Mesendoderm (in vitro differentiated cells): ENCODE measurements around the gene SLC14A1.
A peak's percentile ranks its signal among the peaks of the same experiment; 100 is the strongest.
"Not testable (repeated sequence)": the region's sequence is repeated elsewhere in the genome, so short reads cannot be mapped to it uniquely, and the experiment has no call there.

Experiments
- DNase-seq: peaks from one replicate; pipeline ENCODE4 v3.0.0; 2013
- H2AK5ac ChIP-seq: 2 replicates; pipeline ENCODE4 v1.6.1; 2013; ENCODE audit warnings: low read length, inconsistent platforms
- H2BK120ac ChIP-seq: 2 replicates; pipeline ENCODE4 v1.6.1; 2013; ENCODE audit warnings: low read depth, mild to moderate bottlenecking, low read length, moderate library complexity, mixed read lengths
- H2BK15ac ChIP-seq: replicated peaks from 2 replicates; pipeline ENCODE4 v1.6.1; 2013; ENCODE audit warnings: low read depth, mild to moderate bottlenecking, moderate library complexity
- H2BK5ac ChIP-seq: 2 replicates; pipeline ENCODE4 v1.6.1; 2013; ENCODE audit warnings: low read length, inconsistent platforms
- H3K18ac ChIP-seq: 2 replicates; pipeline ENCODE4 v1.6.1; 2013; ENCODE audit warnings: mild to moderate bottlenecking, low read length, mixed read lengths
- H3K23ac ChIP-seq: one replicate; pipeline ENCODE4 v1.6.1; 2013; ENCODE audit warnings: low read length
- H3K27ac ChIP-seq: 2 replicates; pipeline ENCODE4 v1.5.1; 2013; ENCODE audit warnings: low read depth, mild to moderate bottlenecking, inconsistent platforms, low read length, moderate library complexity
- H3K27me3 ChIP-seq: 2 replicates; pipeline ENCODE4 v1.6.1; 2013; ENCODE audit warnings: low read length, control low read depth, mild to moderate bottlenecking, inconsistent platforms; ENCODE audit not compliant: insufficient read depth, poor library complexity
- H3K36me3 ChIP-seq: 2 replicates; pipeline ENCODE4 v1.6.1; 2013; ENCODE audit warnings: low read length, inconsistent platforms; ENCODE audit not compliant: control insufficient read depth, insufficient read depth
- H3K4ac ChIP-seq: one replicate; pipeline ENCODE4 v1.6.1; 2013; ENCODE audit warnings: low read depth, mild to moderate bottlenecking, low read length, moderate library complexity
- H3K4me1 ChIP-seq: 2 replicates; pipeline ENCODE4 v1.6.1; 2013; ENCODE audit warnings: low read depth, low read length, inconsistent platforms; ENCODE audit not compliant: control insufficient read depth
- H3K4me2 ChIP-seq: 2 replicates; pipeline ENCODE4 v1.6.1; 2013; ENCODE audit warnings: low read length
- H3K4me3 ChIP-seq: 2 replicates; pipeline ENCODE4 v1.5.1; 2013; ENCODE audit warnings: mild to moderate bottlenecking, low read length
- H3K56ac ChIP-seq: one replicate; pipeline ENCODE4 v1.6.1; 2013; ENCODE audit warnings: low read length
- H3K79me1 ChIP-seq: 2 replicates; pipeline ENCODE4 v1.6.1; 2013; ENCODE audit warnings: low read length, inconsistent platforms
- H3K79me2 ChIP-seq: 2 replicates; pipeline ENCODE4 v1.6.1; 2013; ENCODE audit warnings: mild to moderate bottlenecking, low read length; ENCODE audit not compliant: control insufficient read depth, insufficient read depth
- H3K9ac ChIP-seq: 2 replicates; pipeline ENCODE4 v1.6.1; 2013; ENCODE audit warnings: low read length, inconsistent platforms
- H4K5ac ChIP-seq: one replicate; pipeline ENCODE4 v1.6.1; 2013; ENCODE audit warnings: low read length
- H4K8ac ChIP-seq: one replicate; pipeline ENCODE4 v1.6.1; 2013; ENCODE audit warnings: low read depth, mild to moderate bottlenecking, control low read depth, low read length, moderate library complexity
- WGBS: extraction: QIAGEN DNeasy Blood & Tissue Kit; methylation state at CpG from one replicate; pipeline ENCODE4 v1.1.7; 2013; ENCODE audit warnings: low lambda C conversion rate, missing lambda C conversion rate; ENCODE audit not compliant: insufficient coverage; ENCODE audit errors: extremely low coverage; 5-methylcytosine and 5-hydroxymethylcytosine counted together

Gene SLC14A1

GRCh38 chr18:45751766-45752165, 27.8 kb downstream of the SLC14A1 start:
- no peak overlapping the region for H3K56ac ChIP-seq
- no peak overlapping the region for H3K27ac ChIP-seq
- no peak overlapping the region for H2AK5ac ChIP-seq
- no peak overlapping the region for H3K18ac ChIP-seq
- no peak overlapping the region for H3K4me3 ChIP-seq
- H2BK15ac ChIP-seq = no peak overlapping the region
- H3K4ac ChIP-seq = no peak overlapping the region
- H4K8ac ChIP-seq = no peak overlapping the region
- no peaks in the 10 kb centered on the region for H3K27me3 ChIP-seq
- no peaks in the 10 kb centered on the region for H3K36me3 ChIP-seq
- H4K5ac ChIP-seq = no peak overlapping the region
- H3K4me1 ChIP-seq = no peaks in the 10 kb centered on the region
- H3K23ac ChIP-seq = no peak overlapping the region
- no peaks in the 10 kb centered on the region for H3K79me1 ChIP-seq
- H2BK5ac ChIP-seq = no peak overlapping the region
- no peak overlapping the region for H3K9ac ChIP-seq
- no peak for DNase-seq
- H3K79me2 ChIP-seq = no peaks in the 10 kb centered on the region
- WGBS = no CpG with 5 or more reads among the region's 3 CpGs
- no peak overlapping the region for H2BK120ac ChIP-seq
- no peak overlapping the region for H3K4me2 ChIP-seq

GRCh38 chr18:45752681-45753080, 28.7 kb downstream of the SLC14A1 start:
- Histone ChIP-seq H3K4me2 (no peak overlapping the region), H3K56ac (no peak overlapping the region), H3K18ac (no peak overlapping the region), H3K4me1 (no peaks in the 10 kb centered on the region), H2BK15ac (no peak overlapping the region), H4K8ac (no peak overlapping the region), H3K79me1 (no peaks in the 10 kb centered on the region), H4K5ac (no peak overlapping the region), H3K9ac (no peak overlapping the region), H2BK5ac (no peak overlapping the region), H3K23ac (no peak overlapping the region), H3K4me3 (no peak overlapping the region), H3K79me2 (no peaks in the 10 kb centered on the region), H2AK5ac (no peak overlapping the region), H3K36me3 (no peaks in the 10 kb centered on the region), H2BK120ac (no peak overlapping the region), H3K27me3 (no peaks in the 10 kb centered on the region), H3K4ac (no peak overlapping the region), H3K27ac (no peak overlapping the region)
- no peak for DNase-seq

DNA sequence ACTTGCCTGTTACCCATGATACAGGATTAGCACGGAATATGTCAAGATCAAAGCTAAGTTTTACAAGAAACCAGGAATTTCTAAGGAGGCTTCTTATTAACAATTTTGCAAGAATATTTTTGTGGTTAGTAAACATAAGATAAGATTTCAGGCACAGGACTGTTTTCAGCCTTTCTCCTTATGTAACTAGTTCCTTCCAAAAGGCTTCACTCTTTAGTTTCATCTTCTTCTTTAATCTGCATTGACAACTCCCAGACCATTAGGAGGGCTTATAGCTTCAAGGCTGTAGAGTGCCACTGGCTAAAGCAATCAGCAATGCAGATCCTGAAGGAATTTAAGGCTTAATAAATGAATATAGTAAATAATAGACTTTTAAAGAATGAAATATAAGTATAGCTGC, 29.3 kb downstream of the SLC14A1 start:
- Histone ChIP-seq H3K18ac (no peak overlapping the region), H2BK15ac (no peak overlapping the region), H3K79me1 (no peaks in the 10 kb centered on the region), H3K79me2 (no peaks in the 10 kb centered on the region), H3K4me2 (no peak overlapping the region), H3K4me3 (no peak overlapping the region), H4K5ac (no peak overlapping the region), H2AK5ac (no peak overlapping the region), H3K4ac (no peak overlapping the region), H3K36me3 (no peaks in the 10 kb centered on the region), H2BK120ac (no peak overlapping the region), H3K9ac (no peak overlapping the region), H3K23ac (no peak overlapping the region), H2BK5ac (no peak overlapping the region), H3K56ac (no peak overlapping the region), H3K27me3 (no peaks in the 10 kb centered on the region), H3K27ac (no peak overlapping the region), H3K4me1 (no peaks in the 10 kb centered on the region), H4K8ac (no peak overlapping the region)
- WGBS = no CpG with 5 or more reads among the region's 1 CpG
- DNase-seq = no peak

- no CpG with 5 or more reads among the region's 4 CpGs for WGBS
- Histone ChIP-seq H3K56ac (no peak overlapping the region), H3K23ac (no peak overlapping the region), H3K27me3 (no peaks in the 10 kb centered on the region), H4K5ac (no peak overlapping the region), H3K79me1 (no peaks in the 10 kb centered on the region), H2BK15ac (peak overlapping the region; percentile 15), H2BK120ac (no peak overlapping the region), H3K27ac (no peak overlapping the region), H4K8ac (no peak overlapping the region), H3K4me1 (peaks cover 8% of the 10 kb centered on the region), H3K4me3 (no peak overlapping the region), H3K79me2 (no peaks in the 10 kb centered on the region), H3K9ac (no peak overlapping the region), H3K4ac (no peak overlapping the region), H2AK5ac (no peak overlapping the region), H3K36me3 (no peaks in the 10 kb centered on the region), H2BK5ac (no peak overlapping the region), H3K18ac (no peak overlapping the region), H3K4me2 (no peak overlapping the region)
- no peak for DNase-seq
Observed at GRCh38 chr18:45755934-45756333, 32.0 kb downstream of the SLC14A1 start.

- Histone ChIP-seq H2BK120ac (no peak overlapping the region), H4K5ac (peak overlapping the region; percentile 77), H3K4ac (no peak overlapping the region), H3K4me1 (peaks cover 9% of the 10 kb centered on the region), H2BK5ac (peak overlapping the region; percentile 57), H3K27me3 (no peaks in the 10 kb centered on the region), H3K27ac (no peak overlapping the region), H3K9ac (no peak overlapping the region), H3K18ac (no peak overlapping the region), H3K4me3 (no peak overlapping the region), H3K79me1 (no peaks in the 10 kb centered on the region), H3K36me3 (no peaks in the 10 kb centered on the region), H4K8ac (no peak overlapping the region), H3K79me2 (no peaks in the 10 kb centered on the region), H2BK15ac (no peak overlapping the region), H3K4me2 (no peak overlapping the region), H3K23ac (no peak overlapping the region), H3K56ac (peak overlapping the region; percentile 30), H2AK5ac (no peak overlapping the region)
- DNase-seq = no peak
- WGBS = no CpG with 5 or more reads among the region's 5 CpGs
Observed at GRCh38 chr18:45757005-45757404, 33.0 kb downstream of the SLC14A1 start.

GRCh38 chr18:45757644-45758043, 33.7 kb downstream of the SLC14A1 start:
- H3K36me3 ChIP-seq, H2AK5ac ChIP-seq, DNase-seq, H3K9ac ChIP-seq, H3K79me1 ChIP-seq, H4K5ac ChIP-seq, H3K23ac ChIP-seq, H2BK15ac ChIP-seq, H2BK120ac ChIP-seq, H3K27ac ChIP-seq, H3K27me3 ChIP-seq, H3K56ac ChIP-seq, H3K4ac ChIP-seq, H3K4me2 ChIP-seq, H3K18ac ChIP-seq, H3K79me2 ChIP-seq, H2BK5ac ChIP-seq, H4K8ac ChIP-seq, H3K4me3 ChIP-seq, H3K4me1 ChIP-seq: not testable (repeated sequence)
- no CpG with 5 or more reads among the region's 11 CpGs for WGBS
